NOMO-1 treated with DMSO at 0.1 percent for 48 hours (cell line): ENCODE data around the gene EFEMP1.
"Not testable (repeated sequence)": the region's sequence is repeated elsewhere in the genome, so short reads cannot be mapped to it uniquely, and the experiment has no call there.

ENCODE experiments used
- DNase-seq: peaks from one replicate; lab custom pipeline; 2025; ENCODE audit not compliant: unreplicated experiment; lab: John Stamatoyannopoulos, UW

EFEMP1 gene

GRCh38 chr2:55837073-55837472, 86.5 kb downstream of the EFEMP1 start:
- no peak for DNase-seq

- DNase-seq = not testable (repeated sequence)
Observed at GRCh38 chr2:55831671-55832410, 91.7 kb downstream of the EFEMP1 start.

GRCh38 chr2:55827855-55828254, 95.7 kb downstream of the EFEMP1 start:
- DNase-seq = no peak

- DNase-seq = not testable (repeated sequence)
Observed at GRCh38 chr2:55827428-55827827, 96.2 kb downstream of the EFEMP1 start.

- no peak for DNase-seq
Observed at GRCh38 chr2:55826246-55826645, 97.3 kb downstream of the EFEMP1 start.

- DNase-seq = no peak
Observed at GRCh38 chr2:55824551-55825096, 99.0 kb downstream of the EFEMP1 start.
